Right lobe of liver (tissue), 4 donors: ENCODE measurements around the gene SUN1.

Source experiments
- POLR2A ChIP-seq: fragments of 450-650 bp; IDR thresholded peaks from one replicate; pipeline ENCODE4 v1.6.1; 2017; ENCODE audit warnings: antibody characterized with exemption, mild to moderate bottlenecking
- TF ChIP-seq, protein P1 (sequence below), 4 donors: fragments of 200-600 bp in 3 of 4; fragments of 450-650 bp in 1 of 4; IDR thresholded peaks; one replicate each; pipeline versions ENCODE4 v1.5.1 to v1.8.0; 2016 to 2022; ENCODE audit warnings: antibody characterized with exemption in 4 of 4, mild to moderate bottlenecking in 2 of 4
- donor health status: DM: no; HTN: no; CAD: no.
- donor health status: DM: no; HTN: no; CAD: no.
- donor health status: DM: no; HTN: yes; CAD: no.

DNA sequence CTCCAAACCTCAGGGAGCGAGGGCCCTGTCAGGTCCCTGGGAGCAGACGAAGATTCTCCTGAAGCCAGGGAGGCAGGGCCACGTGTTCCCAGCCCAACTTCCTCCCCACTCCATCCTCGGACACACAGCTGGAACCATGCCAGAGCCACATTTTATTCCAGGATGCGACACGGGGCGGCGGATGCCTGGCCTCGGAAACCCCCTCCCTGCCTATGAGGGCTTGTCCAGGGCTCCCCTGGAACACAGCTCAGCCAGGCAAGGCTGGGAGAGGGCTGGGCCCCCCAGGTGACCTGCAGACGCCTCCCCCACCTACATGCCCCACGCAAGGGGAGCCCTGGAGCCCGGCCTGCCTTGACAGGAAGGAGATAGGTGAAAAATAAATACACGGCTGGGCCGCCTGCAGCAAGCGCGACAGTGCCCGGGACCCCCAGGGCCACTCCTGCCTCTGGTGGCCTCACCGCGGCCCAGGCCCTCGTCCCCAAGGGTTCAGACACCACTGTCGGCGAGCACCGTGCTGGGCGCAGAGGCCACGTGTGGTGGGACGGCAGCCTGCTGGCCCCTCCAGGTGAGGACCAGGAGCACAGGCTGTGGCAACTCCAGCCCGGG, 65.6 kb downstream of the SUN1 start:
- TF ChIP-seq, protein P1, sequence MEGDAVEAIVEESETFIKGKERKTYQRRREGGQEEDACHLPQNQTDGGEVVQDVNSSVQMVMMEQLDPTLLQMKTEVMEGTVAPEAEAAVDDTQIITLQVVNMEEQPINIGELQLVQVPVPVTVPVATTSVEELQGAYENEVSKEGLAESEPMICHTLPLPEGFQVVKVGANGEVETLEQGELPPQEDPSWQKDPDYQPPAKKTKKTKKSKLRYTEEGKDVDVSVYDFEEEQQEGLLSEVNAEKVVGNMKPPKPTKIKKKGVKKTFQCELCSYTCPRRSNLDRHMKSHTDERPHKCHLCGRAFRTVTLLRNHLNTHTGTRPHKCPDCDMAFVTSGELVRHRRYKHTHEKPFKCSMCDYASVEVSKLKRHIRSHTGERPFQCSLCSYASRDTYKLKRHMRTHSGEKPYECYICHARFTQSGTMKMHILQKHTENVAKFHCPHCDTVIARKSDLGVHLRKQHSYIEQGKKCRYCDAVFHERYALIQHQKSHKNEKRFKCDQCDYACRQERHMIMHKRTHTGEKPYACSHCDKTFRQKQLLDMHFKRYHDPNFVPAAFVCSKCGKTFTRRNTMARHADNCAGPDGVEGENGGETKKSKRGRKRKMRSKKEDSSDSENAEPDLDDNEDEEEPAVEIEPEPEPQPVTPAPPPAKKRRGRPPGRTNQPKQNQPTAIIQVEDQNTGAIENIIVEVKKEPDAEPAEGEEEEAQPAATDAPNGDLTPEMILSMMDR (IDR thresholded peaks at IDR 0.05), result no peak
- TF ChIP-seq POLR2A, result no peak
